HG03097 (cell line): ENCODE results near the gene MKNK1.

Source experiments
- ATAC-seq: cut with Tn5 transposase; IDR thresholded peaks from one replicate; pipeline ENCODE4 v1.9.1; 2021; ENCODE audit not compliant: unreplicated experiment, low FRiP score

MKNK1 gene

DNA sequence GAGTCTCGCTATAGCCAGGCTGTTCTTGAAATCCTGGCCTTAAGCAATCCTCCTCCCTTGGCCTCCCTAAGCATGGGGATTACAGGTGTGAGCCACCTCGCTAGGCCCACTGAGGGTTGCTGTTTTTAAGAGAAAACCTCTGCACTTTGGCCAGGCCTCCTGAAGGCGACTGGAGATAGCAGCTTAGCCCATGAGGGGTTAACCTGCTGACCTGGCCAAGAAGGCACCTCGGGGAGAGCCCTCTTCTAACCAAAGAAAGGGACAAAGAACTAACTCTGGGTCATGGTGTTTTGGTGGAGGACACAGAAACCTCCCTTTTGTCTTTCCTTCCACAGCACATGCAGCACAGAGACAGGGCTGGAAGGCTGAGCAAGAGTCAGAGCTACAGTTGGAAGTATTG, 35.0 kb downstream of the MKNK1 start:
- no peak for ATAC-seq

DNA sequence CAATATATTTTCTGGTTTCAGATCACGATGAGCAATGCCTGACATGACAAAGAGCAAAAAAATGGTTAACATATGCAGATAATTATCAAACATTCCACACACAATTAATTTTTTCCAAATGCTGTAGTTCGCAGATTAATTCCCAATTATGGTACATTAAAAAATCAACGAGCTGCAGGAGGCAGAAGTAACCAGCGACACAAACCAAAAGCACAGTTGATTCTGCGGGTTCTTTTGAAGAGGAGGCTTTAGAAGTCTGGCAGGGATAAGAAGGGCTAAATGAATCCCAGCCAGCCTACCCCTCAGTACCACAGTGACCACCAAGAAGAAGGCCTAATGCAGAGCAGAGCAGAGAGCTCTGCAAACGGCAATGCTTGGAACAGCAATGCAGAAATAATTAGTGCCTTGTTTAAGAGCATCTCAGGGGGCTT, 35.6 kb downstream of the MKNK1 start:
- no peak for ATAC-seq

DNA sequence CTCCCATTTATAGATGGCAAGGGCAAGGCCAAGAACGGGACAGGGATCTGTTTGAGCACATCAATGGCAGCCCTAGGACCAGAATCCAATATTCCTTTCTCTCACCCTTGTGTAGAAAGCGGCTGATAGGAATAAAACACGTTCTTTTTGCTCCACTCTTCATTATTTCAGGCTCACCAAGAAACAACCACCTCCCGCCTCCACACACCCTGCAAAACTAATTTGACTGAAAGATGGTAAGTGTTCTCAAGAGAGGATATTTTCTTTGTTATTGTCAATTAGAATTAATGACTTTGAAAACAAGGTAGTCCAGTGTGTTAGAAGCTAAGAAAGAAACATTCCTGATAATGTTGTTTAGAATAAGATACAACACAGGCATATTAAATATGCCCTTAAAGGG, 40.7 kb downstream of the MKNK1 start:
- ATAC-seq, result no peak

DNA sequence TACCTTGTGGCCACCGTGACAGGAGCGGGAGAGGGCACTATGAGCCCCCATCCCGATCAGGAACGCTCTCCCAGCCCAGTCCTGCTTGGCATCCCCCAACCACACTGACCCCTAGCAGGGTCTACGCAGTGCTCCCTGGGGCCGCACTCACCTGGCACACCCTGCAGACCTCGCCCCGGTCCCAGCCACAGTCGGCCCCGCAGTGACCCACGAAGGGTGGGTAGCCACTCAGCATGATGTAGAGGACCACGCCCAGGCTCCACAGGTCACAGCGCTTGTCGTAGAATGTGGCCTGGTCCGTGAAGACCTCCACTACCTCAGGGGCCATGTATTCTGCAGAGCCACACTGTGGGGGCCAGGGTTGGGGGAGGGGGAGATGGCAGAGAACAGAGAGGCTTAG, 41.6 kb downstream of the MKNK1 start:
- no peak for ATAC-seq

DNA sequence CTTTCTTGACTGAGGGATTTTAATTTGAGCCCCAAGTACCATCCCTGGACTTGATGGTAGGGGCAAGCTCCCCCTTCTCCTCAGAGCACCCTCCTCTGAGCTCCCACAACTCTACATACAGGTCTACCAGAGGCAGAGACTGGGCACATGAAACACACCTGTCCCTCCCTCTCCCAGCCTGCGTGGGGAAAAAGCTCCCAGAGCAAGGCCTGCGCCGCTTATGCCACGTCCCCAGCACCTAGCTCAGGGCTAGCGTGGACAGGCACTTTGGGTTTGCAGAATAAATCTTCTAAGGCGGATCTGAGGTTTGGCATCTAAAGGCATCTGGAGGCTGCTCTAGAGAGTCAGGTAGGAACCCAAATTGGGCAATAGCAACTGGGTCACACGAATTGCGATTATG, 45.1 kb downstream of the MKNK1 start:
- ATAC-seq, result no peak

DNA sequence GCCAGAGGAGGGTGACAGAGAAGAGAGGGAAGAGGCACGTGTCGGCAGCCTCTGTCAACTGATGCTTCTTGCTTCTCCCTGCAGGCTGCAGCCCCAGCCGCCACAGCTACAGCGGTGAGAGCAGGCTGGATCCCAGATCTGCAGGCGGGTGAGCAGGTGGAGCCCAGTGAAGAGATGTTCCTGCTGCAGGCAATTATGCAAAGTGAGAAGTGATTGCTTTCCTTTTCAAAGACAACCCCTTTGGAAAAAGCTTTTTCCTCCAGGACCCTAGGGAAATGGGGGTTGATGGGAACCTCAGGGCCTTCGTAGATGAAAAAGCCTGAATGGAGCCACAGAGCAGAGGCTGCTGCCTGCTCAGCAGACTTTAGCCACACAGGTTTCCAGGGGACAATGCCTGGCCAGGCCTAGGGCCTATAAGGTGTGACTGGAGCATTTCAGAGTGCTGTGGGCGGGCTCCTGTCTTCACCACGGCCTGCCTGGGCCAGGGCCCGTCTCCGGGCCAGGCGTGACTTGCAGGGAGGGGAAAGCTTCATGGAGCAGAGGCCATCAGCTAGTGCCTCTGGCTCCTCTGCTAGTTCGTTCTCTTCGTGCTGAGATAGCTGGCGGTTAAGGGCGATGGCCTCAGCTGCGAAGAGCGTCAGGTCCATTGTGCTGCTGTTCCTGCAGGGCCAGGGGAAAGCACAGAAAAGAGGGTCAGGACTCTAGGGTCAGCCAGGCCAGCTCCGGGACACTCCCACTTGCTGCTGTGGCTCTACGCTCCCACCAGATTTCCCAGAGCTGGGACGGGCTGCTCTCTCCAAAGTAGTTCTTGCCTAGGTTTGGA, 45.7 kb downstream of the MKNK1 start:
- ATAC-seq, result no peak

DNA sequence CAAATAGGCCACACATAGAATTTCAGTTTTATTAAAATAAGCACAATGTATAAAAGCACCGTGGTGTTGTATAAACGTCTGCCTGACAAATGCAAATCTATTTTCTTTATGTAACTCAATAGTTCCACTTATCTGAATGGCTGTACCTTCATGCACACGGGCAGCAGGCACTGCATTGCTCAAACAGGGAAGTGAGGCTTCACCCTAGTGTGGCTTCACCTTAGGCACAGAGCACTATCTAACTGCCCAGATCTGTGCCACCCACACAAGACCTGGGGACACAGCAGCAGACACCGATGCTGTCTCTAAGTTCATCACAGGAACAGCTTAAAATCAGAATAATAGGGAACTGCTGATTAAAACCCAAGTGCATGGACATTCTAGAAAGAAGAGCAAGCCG, 46.7 kb downstream of the MKNK1 start:
- no peak for ATAC-seq

DNA sequence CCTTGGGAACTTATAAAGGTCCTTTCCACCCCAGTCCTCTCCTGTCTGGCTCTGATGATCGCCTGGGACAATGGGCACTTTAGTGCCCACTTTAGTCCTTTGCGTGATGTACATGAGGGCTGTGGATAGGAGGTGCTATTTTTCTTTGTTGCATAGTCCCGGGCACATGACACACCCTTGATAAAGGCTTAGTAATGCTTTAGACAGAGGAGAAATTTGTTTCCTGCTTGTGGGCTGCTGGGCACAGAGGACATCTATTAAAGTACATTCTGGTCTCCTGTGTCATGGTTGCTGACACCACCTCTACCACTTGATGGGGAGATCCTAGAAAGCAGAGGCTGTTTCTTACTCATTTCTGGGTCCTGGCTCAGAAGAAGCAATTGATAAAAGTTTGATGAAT, 47.2 kb downstream of the MKNK1 start:
- no peak for ATAC-seq

DNA sequence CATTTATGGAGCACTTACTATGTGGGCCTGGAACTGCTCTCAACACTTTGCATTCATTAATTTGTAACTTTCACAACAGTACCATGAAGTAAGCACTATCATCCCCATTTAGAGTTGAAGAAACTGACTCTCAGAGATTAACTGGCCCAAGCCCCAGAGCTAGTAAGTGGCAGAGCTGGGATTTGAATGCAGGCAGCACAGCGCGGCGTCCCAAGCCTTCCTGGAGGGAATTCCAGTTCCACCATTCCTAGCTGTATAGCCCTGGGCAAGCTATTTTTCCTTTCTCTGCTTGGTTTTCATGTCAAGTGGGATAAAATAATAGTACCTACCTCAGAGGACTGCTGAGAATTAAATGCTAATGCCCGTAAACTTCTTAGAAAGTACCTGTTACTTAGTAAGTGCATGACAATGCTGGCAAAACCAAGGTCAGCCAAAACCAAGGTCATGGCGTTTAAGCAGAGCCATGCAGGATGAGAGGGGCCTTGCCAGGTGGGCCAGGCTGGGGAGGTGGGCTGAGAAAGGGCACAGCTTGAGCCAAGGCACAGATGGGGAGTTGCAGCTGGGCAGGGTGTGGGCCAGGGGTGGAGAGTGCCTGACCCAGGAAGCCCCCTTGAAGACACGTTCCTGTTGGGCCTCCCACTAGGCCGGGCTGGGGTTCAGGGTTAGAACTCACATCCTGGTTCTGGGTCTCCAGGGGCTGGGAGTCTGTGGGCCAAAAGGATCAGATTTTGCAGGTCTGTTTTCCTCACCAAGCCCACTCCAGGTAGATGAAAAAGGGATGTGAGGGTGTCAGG, 48.0 kb downstream of the MKNK1 start:
- no peak for ATAC-seq

DNA sequence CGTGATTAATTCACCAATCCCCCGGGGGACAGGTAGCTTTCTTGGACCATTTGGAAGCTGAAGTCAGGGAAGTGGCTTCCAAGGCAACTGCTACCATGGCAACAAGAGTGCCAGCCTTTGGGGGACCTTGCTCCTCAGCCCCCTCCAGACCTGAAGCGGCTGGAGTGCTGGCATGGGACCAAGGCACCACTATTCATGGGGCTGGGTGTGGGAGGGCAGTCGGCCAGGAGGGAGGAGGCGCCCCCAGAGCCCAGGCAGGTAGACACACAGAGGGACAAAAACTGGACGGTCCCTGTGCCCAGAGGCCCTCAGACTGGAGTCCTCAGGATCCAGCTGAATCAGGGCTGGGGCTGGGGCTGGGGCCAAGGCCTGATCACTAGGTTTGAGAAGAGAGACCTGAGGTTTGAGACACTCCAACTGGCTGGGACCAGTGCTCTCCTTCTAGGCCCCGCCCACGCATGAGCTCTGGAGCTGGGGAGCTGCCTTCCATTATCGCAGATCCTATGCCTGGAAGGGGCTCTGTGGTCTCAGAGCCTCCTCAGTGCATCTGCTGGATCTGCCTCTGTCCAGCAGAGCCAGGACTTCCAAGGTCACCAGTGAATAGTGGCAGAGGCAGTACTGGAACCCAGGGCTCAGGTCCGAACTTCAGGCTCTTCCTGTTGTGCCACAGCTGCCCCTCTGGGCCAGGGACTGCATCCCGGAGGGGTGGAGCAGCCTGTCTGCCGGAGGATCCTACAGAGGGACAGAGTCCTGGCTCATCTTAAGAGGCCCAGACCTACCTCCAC, 49.3 kb downstream of the MKNK1 start:
- no peak for ATAC-seq

DNA sequence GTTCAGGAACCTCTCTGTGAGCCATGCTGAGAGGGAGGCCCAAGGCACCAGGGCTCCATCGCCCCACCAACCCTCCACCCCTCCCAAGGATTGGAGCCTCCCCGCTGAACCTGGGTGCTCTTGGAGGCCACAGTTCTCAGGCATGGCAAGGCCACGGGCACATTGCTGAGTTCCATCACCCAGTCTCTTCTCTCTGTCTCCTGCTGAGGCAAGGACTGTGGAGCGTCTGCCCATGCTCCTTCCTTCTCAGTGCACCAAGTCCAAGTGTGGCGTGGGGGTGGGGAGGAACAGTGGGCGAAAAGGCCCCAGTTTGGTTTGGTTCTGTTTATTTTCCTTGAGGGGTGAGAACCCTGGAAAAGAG, 49.9 kb downstream of the MKNK1 start:
- ATAC-seq, result no peak

DNA sequence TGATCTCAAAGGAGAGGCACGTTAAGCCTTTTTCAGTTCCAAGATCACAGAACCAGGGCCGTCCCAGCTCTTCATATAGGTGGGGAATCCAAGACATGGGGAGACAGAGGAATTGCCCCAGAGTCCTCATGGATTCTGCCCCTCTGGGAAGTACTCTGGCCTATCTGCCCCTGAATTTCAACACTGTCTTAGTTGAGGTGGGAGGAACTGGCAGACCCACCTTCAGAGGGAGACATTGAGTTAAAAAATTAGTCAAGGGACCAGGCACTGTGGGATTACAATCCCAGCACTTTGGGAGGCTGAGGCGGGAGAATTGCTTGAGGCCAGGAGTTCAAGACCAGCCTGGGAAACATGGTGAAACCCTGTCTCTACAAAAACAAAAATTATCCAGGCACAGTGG, 50.6 kb downstream of the MKNK1 start:
- ATAC-seq, result no peak

DNA sequence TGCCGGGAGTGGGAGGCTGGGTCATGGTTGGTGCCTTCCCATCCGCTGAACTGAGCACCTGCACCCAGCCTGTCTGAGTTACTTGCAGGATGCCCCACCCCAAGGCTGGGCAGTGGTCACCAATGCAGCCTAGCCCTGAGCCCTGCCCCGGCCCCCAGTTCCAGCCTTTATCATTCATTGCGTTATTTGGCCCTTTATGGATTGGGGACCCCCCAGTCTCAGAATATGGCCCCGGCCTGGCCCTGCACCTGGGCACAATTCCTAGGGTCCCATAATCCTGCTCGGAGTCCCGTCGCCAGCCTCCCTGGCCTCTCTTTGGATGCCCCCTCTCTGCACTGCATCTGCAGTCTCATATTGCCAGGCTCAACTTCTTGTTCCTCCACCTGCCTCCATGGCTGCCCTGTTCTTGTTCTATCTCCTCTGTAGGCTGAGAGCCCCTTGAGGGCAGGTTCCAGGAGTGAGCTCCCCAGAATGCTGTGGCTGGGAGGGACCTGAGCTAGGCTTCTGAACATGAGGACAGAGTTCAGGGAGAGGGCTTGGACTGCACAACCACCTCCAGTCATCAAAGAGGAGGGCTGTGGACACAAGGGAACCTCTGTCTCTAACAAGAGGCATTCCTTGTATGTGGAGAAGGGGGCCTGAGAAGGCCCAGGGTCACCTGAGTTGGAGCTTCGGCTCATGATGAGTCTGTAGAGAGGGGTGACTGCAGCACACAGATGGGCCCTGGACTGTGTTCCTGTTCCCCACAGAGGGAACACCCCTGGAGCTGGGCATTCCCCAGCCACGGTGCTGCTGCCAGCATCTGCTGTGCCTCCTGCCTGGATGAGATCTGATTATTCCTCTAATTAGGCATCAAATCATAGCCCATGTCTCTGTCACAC, 51.5 kb downstream of the MKNK1 start:
- no peak for ATAC-seq

DNA sequence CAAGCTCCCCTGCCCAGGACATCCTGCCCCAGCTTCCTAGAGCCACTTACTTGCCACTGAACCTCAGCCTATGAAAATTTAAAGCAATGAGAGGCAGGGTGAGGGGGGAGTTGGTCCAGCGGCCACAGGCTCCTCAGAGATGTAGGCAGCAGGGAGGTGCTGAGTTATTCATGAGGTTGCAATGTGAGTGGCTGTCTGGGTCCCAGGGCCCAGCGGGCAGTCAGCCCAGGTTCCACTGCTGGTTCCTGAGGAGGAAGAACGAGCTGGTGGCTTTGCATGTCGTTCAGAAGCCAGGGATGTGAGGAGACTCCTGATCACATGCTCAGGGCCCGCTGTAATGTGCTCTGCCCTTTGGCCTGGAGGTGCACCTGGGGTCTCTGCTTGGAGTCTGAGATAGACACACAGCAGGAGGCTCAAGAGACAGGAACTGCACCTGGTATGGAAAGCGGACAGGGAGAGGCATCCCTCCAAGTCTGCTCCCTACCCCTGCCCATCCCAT, 52.4 kb downstream of the MKNK1 start, which contains the start of gene KNCN:
Gene KNCN (minus strand): TSS at position 51 of the 499 bp plus-strand sequence. CDS start 432 bp downstream, outside the sequence.
- ATAC-seq, result no peak

DNA sequence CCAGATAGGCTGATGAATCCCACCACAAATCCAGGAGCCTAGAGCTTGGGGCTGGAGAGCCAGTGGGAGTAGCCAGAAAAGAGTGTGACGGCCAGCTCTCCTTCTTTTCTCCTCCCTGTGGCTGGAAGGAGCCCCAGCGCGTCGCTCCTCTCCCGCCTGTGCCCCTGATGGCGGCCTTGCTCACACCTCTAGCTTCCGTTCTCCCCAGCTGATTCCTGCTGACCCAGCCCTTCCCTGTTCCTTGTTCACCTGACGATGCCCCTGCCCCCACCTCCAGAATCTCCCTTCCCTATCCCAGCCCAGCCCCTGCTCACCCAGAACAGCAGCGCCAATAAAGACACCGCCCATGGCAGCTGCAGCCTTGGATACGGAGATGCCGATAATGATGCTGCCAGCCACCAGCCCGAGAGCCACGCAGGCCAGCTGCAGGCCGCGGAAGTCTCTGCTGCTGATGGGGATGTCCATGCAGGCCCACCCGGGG, 53.3 kb downstream of the MKNK1 start:
- ATAC-seq, result no peak

DNA sequence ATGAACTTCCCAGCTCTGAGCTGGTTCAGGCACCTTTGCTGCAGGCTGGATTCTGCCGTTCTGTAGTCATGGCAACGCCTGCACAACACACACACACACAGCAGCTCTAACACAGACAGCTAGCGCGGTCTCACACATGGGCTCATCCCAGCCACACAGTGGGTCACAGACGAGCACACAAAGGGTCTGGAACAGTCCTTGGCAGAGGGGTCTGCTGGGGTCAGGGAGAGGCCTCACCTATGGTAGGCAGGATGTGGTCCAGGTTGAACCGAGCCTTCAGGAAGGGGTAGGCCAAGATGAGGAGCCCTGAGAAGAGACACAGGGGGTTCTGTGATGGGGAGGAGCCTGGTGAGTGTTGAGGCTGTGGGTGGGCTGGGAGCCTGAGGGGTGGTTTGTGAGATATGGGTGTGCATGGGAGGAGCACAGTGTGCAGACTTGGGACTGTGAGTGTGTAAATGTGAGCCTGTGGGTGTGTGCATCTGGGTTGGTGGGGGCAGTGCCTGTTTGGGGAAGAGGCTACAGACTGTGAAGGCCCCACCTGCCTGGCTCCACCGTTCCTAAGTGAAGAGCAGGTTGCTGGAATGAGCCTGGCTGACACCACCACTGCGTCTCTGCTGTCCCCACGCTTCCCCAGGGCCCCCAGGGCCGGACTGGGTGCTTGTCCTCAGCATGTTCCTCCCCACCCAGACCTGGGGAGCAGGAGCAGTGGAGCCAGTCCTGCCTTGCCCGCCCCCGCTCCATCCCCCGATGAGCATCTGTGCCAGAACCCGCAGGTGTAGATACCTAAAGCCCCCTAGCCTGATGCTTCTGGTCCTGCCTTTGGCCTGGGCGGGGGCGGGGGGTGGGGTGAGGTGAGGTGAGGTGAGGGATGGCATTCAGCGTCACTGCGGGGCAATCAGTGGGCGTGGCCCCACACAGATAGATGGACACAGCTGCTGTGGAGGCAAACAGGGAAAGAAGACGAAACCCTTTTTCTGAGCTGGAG, 54.1 kb downstream of the MKNK1 start:
- no peak for ATAC-seq

DNA sequence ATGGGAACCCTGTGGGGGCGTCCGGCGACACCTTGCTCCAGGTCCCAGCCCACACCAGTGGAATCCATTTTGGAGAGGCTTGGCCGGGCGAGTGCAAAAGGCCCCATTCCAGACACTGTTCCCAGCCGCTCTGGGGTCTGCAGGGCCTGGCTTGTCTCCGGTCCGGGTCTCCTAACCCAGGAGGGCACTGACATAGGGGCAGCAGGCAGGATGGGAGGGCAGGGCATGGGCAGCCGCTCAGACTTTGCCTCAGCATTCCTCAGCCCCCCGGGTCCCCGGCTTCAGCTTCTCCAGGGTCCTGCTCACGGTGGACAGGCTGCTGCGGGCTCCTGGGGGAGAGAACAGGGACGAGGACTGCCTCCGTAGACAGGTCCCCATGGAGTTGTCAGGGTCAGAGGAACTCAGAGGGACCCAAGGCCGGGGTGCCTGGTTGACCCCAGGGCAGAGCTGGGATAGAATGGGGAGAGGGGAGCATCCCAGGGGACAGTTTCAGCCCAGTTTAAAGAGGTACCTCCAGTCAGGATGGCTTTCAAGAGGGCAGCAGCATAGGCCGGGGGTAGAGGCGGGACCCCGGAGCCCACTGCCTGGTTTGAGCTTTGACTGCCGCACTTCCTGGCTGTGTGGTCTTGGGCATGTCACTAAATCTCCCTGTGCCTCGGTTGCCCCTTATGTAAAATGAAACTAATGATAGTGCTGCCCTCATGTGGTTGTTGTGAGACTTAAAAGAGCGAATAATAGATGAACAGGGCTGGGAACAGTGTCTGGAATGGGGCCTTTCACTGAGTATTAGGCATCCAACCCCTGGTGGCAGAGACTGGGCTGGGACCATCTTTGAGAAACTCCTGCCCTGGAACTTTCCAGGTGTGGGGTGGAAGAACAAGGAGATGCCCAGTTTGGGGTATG, 56.3 kb downstream of the MKNK1 start:
- ATAC-seq, result no peak

DNA sequence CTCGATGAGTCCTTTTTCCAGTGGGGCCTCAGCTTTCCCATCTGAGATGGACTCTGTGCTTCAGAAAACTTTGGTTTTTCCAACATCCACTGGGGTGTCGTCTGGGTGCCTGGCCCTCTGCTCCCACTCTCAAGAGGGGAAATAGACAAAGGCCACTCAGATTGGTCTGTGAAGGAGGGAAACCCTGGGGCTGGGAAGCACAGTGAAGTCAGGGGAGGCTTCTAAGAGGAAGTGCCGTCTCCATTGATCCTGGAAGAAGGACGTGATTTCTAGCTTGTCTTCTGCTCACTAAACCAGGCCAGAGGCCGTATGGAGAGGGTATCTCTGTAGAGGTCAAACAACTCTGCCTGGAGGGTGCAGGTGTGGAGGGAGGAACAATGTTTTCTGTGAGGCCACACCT, 57.9 kb downstream of the MKNK1 start:
- no peak for ATAC-seq
